WERI-Rb-1 (cell line): ENCODE results near the gene APOL4.

ENCODE experiments used
- DNase-seq: peaks from one replicate; pipeline ENCODE4 v3.0.0-alpha.2; 2020
- H3K27ac ChIP-seq: fragments of 250-450 bp; sonication (Bioruptor Pico); 2 replicates; pipeline ENCODE4 v1.5.1; 2020; ENCODE audit warnings: mild to moderate bottlenecking, moderate library complexity
- H3K27me3 ChIP-seq: fragments of 250-450 bp; sonication (Bioruptor Pico); 2 replicates; pipeline ENCODE4 v1.5.1; 2021; ENCODE audit warnings: mild to moderate bottlenecking, low read depth, moderate library complexity; ENCODE audit not compliant: insufficient read depth, severe bottlenecking
- H3K36me3 ChIP-seq: fragments of 250-450 bp; sonication (Bioruptor Pico); 2 replicates; pipeline ENCODE4 v1.5.1; 2020; ENCODE audit warnings: mild to moderate bottlenecking, moderate library complexity
- H3K4me3 ChIP-seq: 2 replicates; pipeline ENCODE4 v1.5.1; 2011; ENCODE audit warnings: low read depth, mild to moderate bottlenecking, control low read depth, low read length
- H3K9me3 ChIP-seq: fragments of 250-450 bp; sonication (Bioruptor Pico); 2 replicates; pipeline ENCODE4 v1.5.1; 2021; ENCODE audit warnings: mild to moderate bottlenecking, moderate library complexity; ENCODE audit not compliant: severe bottlenecking
- TF ChIP-seq, protein P1 (sequence below): IDR thresholded peaks from 2 replicates; pipeline ENCODE4 v1.5.1; 2011; ENCODE audit warnings: low read depth, mild to moderate bottlenecking, control low read depth, inconsistent platforms, low read length

Gene APOL4

DNA sequence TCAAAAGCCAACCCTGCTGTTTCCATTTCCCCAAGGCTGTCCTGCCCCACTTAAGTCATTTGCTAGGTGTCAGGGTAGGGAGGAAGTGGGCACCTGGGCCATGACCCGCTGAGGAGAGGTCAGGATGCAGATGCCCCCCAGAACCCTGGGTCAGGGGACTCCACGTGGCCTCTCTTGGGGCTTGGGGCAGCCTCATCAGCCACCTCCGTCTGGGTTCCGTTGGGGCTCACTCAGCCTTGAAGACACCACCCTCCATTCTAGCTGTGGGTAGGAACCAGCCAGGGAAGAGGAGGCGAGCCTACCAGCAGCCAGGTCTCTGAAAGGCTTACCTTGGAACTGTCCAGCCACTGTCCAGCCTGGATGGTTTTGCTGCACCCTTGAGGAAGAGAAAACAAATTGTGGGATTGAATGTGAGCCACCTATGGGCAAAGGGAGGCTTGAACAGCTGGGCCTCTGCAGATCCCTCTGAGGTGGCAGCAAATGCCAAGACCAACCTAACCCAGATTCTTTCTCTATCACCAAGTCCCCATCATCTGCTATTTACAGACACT lies 2.5 kb downstream of the APOL4 start:
- Histone ChIP-seq H3K27me3 (no peaks in the 10 kb centered on the region), H3K36me3 (no peaks in the 10 kb centered on the region), H3K9me3 (no peaks in the 10 kb centered on the region), H3K27ac (no peak overlapping the region), H3K4me3 (no peak overlapping the region)
- TF ChIP-seq, protein P1, sequence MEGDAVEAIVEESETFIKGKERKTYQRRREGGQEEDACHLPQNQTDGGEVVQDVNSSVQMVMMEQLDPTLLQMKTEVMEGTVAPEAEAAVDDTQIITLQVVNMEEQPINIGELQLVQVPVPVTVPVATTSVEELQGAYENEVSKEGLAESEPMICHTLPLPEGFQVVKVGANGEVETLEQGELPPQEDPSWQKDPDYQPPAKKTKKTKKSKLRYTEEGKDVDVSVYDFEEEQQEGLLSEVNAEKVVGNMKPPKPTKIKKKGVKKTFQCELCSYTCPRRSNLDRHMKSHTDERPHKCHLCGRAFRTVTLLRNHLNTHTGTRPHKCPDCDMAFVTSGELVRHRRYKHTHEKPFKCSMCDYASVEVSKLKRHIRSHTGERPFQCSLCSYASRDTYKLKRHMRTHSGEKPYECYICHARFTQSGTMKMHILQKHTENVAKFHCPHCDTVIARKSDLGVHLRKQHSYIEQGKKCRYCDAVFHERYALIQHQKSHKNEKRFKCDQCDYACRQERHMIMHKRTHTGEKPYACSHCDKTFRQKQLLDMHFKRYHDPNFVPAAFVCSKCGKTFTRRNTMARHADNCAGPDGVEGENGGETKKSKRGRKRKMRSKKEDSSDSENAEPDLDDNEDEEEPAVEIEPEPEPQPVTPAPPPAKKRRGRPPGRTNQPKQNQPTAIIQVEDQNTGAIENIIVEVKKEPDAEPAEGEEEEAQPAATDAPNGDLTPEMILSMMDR, result no peak
- no peak for DNase-seq

DNA sequence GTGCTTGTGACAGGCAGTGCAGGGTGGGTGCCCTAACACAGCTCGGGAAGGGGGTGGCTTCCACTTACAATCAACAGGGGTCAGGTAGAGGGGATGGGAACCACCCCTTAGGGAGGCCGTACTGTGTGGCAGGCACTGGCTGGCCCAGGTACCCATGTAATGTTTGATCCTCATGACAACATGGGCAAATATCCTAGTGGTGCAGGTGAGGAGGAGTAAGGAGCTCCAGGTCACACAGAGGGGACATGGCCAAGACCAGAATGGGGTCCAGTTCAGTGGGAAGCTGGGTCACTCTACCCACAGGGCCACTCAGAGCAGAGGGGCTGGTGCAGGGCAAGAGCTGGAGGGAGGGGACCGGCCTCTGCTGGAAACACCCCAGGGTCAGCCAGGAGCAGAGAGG lies 3.1 kb downstream of the APOL4 start:
- no peak for DNase-seq
- Histone ChIP-seq H3K27ac (no peak overlapping the region), H3K36me3 (no peaks in the 10 kb centered on the region), H3K9me3 (no peaks in the 10 kb centered on the region), H3K27me3 (no peaks in the 10 kb centered on the region), H3K4me3 (no peak overlapping the region)
- TF ChIP-seq, protein P1, result no peak

DNA sequence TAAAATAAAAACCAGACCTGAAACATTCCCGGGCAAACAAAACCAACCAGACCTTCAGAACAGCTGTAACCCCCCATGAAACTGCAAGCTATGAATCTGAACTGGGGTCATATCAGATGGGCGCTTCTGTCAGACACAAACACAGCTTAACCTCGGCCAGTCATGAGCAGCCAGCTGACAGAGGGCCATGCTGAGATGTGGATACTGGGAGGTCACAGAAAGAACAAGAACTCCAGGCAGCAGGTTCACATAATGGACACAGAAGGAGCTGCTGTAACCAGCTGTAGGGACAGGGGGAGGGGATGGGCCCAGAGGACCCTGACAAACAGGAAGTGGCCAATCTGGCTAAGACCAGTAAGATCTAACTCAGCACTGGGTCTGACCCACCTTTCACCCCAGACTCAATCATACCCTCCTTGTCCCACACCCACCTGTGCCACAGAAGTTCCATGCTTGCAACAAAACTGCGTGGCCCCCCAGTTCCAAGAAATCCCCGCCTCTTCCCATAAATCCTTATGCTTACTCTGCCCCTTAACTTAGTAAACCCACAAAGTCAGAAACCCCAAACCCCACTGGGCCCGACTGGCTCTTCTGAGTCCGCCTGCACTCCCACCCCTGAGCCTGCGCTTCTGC lies 4.0 kb downstream of the APOL4 start:
- no peaks in the 10 kb centered on the region for H3K9me3 ChIP-seq
- peak; percentile 34 for DNase-seq
- no peaks in the 10 kb centered on the region for H3K36me3 ChIP-seq
- no peaks in the 10 kb centered on the region for H3K27me3 ChIP-seq
- TF ChIP-seq, protein P1, result no peak
- peak overlapping the region; percentile 44 for H3K27ac ChIP-seq
- no peak overlapping the region for H3K4me3 ChIP-seq

- Histone ChIP-seq H3K27me3 (no peaks in the 10 kb centered on the region), H3K27ac (peak overlapping the region; percentile 44), H3K4me3 (no peak overlapping the region), H3K36me3 (no peaks in the 10 kb centered on the region), H3K9me3 (no peaks in the 10 kb centered on the region)
- TF ChIP-seq, protein P1, result no peak
- peak; percentile 66 for DNase-seq
These were observed 4.6 kb downstream of the APOL4 start for GRCh38 chr22:36197065-36197440.

DNA sequence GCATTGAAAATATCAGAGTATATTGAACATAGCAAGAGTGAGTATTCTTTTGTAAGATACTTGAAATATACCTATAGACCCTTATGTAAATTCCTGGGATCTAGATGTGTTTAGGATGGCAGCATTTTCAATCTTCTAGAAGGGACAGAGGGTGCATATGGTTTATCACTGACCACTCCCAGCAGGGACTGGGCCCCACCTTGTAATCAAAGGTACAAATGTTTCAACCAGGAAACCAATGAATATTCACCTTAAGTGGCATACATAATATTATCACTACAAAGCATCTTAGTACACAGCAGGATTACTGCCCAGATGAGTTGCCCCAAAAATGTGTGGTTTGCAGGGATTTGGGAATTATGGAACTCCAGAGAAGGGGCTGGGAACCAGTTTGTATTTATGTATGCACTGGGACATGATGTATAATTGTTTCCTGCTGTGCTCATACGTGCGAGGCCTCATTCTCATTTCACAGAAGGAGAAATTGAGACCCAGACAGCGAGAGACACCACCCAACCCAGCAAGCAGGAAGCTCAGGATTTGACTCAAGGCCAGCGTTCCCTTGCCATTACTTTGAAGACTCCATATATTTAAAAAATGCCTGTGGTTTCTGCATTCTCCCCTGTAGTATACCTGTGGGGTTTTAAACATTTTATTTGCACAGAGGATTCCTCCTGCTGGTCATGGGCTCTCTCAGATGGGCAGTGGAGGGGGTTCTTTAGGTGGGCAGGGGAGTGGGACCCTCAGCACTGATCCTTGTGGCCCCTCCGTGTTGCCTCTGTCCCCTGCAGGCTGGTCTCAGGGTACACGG lies 5.2 kb downstream of the APOL4 start:
- H3K4me3 ChIP-seq, result no peak overlapping the region
- H3K36me3 ChIP-seq, result no peaks in the 10 kb centered on the region
- H3K27ac ChIP-seq, result no peak overlapping the region
- TF ChIP-seq, protein P1, result no peak
- no peaks in the 10 kb centered on the region for H3K27me3 ChIP-seq
- DNase-seq, result no peak
- no peaks in the 10 kb centered on the region for H3K9me3 ChIP-seq
